ENCODE measurements around the gene SLC35E2B. TPM values are rescaled to one million over a fixed set of nuclear protein-coding genes. Genes with fewer than 3 reads are reported as not detected.

Gene SLC35E2B
- total and polyA plus RNA-seq, 2 of the 13 experiments (the other 11 are each of a cell fraction or from before 2014, with no cell fraction given), result 14.1 to 19.7 TPM

DNA sequence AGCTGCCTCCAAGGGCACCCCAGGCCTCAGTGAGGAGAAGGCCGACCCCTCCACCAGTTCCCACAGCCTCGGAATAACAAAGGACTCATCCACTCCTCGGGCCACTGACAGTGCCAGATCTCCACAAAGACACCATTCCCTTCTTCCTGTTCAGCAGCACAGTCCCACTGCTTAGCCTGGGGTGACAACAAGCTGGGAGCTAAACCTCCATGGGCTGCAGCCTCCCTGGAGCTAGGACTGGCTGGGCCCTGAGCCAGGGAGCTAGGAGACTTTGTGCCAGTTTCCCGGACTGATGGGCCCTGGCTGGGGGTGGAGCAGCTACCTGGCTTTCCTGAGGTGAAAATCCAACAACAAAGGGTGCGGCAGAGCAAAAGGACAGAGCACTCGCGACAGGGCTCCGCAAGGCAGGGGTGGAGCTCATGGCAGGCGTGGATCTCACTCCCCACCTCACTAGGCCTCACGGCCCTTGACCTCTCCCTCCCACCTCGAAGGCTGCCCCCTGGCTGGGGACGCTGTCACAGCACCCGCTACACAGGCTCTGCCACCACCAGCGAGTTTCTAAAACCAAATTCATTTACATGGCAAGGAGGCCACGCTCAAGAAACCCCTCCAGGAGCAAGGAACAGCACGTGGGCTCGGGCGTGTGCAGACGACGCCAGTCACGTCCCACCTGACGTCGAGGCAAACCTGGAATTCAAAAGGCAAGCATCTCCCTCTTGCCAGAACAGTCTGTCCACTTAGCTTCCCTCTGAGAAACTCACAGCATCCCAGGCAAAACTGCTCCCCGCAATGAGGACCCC, 13.8 kb downstream of the SLC35E2B start (continued):
- TF ChIP-seq, protein P1, sequence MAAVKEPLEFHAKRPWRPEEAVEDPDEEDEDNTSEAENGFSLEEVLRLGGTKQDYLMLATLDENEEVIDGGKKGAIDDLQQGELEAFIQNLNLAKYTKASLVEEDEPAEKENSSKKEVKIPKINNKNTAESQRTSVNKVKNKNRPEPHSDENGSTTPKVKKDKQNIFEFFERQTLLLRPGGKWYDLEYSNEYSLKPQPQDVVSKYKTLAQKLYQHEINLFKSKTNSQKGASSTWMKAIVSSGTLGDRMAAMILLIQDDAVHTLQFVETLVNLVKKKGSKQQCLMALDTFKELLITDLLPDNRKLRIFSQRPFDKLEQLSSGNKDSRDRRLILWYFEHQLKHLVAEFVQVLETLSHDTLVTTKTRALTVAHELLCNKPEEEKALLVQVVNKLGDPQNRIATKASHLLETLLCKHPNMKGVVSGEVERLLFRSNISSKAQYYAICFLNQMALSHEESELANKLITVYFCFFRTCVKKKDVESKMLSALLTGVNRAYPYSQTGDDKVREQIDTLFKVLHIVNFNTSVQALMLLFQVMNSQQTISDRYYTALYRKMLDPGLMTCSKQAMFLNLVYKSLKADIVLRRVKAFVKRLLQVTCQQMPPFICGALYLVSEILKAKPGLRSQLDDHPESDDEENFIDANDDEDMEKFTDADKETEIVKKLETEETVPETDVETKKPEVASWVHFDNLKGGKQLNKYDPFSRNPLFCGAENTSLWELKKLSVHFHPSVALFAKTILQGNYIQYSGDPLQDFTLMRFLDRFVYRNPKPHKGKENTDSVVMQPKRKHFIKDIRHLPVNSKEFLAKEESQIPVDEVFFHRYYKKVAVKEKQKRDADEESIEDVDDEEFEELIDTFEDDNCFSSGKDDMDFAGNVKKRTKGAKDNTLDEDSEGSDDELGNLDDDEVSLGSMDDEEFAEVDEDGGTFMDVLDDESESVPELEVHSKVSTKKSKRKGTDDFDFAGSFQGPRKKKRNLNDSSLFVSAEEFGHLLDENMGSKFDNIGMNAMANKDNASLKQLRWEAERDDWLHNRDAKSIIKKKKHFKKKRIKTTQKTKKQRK (IDR thresholded peaks at IDR 0.05; ENCODE audit: low read length), result no peak
- TF ChIP-seq SOX6 (IDR thresholded peaks at IDR 0.05), result no peak
- TF ChIP-seq SOX6 (CRISPR knock-in tag; IDR thresholded peaks at IDR 0.05), result peak; percentile 86
- 0 out of 2 replicates have a peak, but pooled peaks have one; percentile 62 for TF ChIP-seq GTF3A (CRISPR knock-in tag; conservative IDR thresholded peaks at IDR 0.05)
- TF ChIP-seq KDM4B (CRISPR knock-in tag; IDR thresholded peaks at IDR 0.05), result peak; percentile 55; the same call in 1 of the 2 replicates
- TF ChIP-seq MIER3 (CRISPR knock-in tag; IDR thresholded peaks at IDR 0.05; ENCODE audit: borderline replicate concordance), result peak; percentile 35; the same call in 1 of the 2 replicates
- no peak for TF ChIP-seq DNMT1 (CRISPR knock-in tag; IDR thresholded peaks at IDR 0.05)
- TF ChIP-seq, protein P2, sequence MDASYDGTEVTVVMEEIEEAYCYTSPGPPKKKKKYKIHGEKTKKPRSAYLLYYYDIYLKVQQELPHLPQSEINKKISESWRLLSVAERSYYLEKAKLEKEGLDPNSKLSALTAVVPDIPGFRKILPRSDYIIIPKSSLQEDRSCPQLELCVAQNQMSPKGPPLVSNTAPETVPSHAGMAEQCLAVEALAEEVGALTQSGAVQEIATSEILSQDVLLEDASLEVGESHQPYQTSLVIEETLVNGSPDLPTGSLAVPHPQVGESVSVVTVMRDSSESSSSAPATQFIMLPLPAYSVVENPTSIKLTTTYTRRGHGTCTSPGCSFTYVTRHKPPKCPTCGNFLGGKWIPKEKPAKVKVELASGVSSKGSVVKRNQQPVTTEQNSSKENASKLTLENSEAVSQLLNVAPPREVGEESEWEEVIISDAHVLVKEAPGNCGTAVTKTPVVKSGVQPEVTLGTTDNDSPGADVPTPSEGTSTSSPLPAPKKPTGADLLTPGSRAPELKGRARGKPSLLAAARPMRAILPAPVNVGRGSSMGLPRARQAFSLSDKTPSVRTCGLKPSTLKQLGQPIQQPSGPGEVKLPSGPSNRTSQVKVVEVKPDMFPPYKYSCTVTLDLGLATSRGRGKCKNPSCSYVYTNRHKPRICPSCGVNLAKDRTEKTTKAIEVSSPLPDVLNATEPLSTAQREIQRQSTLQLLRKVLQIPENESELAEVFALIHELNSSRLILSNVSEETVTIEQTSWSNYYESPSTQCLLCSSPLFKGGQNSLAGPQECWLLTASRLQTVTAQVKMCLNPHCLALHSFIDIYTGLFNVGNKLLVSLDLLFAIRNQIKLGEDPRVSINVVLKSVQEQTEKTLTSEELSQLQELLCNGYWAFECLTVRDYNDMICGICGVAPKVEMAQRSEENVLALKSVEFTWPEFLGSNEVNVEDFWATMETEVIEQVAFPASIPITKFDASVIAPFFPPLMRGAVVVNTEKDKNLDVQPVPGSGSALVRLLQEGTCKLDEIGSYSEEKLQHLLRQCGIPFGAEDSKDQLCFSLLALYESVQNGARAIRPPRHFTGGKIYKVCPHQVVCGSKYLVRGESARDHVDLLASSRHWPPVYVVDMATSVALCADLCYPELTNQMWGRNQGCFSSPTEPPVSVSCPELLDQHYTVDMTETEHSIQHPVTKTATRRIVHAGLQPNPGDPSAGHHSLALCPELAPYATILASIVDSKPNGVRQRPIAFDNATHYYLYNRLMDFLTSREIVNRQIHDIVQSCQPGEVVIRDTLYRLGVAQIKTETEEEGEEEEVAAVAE (CRISPR knock-in tag; IDR thresholded peaks at IDR 0.05; ENCODE audit: borderline replicate concordance), result 0 out of 2 replicates have a peak, but pooled peaks have one; percentile 45
- no peak for TF ChIP-seq FOSL1 (CRISPR knock-in tag; IDR thresholded peaks at IDR 0.05; ENCODE audit: borderline replicate concordance)
- no peak; the same call in 1 of the 2 replicates for TF ChIP-seq DR1 (CRISPR knock-in tag; IDR thresholded peaks at IDR 0.05)
- TF ChIP-seq SMAD9 (CRISPR knock-in tag; IDR thresholded peaks at IDR 0.05), result no peak
- TF ChIP-seq ZNF143 (CRISPR knock-in tag; IDR thresholded peaks at IDR 0.05), result no peak; the same call in 1 of the 2 replicates
- no peak for TF ChIP-seq CHCHD3 (CRISPR knock-in tag; IDR thresholded peaks at IDR 0.05)
- TF ChIP-seq ZNF331 (CRISPR knock-in tag; IDR thresholded peaks at IDR 0.05), result peak; percentile 71; the same call in 1 of the 2 replicates
- no peak for TF ChIP-seq ZNF674 (CRISPR knock-in tag; IDR thresholded peaks at IDR 0.05; ENCODE audit: low read depth)
- TF ChIP-seq, protein P3, sequence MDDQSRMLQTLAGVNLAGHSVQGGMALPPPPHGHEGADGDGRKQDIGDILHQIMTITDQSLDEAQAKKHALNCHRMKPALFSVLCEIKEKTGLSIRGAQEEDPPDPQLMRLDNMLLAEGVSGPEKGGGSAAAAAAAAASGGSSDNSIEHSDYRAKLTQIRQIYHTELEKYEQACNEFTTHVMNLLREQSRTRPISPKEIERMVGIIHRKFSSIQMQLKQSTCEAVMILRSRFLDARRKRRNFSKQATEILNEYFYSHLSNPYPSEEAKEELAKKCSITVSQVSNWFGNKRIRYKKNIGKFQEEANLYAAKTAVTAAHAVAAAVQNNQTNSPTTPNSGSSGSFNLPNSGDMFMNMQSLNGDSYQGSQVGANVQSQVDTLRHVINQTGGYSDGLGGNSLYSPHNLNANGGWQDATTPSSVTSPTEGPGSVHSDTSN (CRISPR knock-in tag; IDR thresholded peaks at IDR 0.05; ENCODE audit: borderline replicate concordance), result no peak
- TF ChIP-seq PHF8 (CRISPR knock-in tag; IDR thresholded peaks at IDR 0.05), result peak; percentile 67
- peak; percentile 89 for TF ChIP-seq TBX2 (CRISPR knock-in tag; IDR thresholded peaks at IDR 0.05; ENCODE audit: borderline replicate concordance)
- peak; percentile 58; the same call in 1 of the 2 replicates for TF ChIP-seq BRD4 (CRISPR knock-in tag; IDR thresholded peaks at IDR 0.05)
- TF ChIP-seq TMF1 (CRISPR knock-in tag; IDR thresholded peaks at IDR 0.05; ENCODE audit: low read depth), result no peak
- TF ChIP-seq, protein P4, sequence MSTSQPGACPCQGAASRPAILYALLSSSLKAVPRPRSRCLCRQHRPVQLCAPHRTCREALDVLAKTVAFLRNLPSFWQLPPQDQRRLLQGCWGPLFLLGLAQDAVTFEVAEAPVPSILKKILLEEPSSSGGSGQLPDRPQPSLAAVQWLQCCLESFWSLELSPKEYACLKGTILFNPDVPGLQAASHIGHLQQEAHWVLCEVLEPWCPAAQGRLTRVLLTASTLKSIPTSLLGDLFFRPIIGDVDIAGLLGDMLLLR (CRISPR knock-in tag; IDR thresholded peaks at IDR 0.05), result peak; percentile 69; the same call in 1 of the 2 replicates

All from HepG2 (cell line).